ENCODE data around the gene NELFCD. TPM values are rescaled to one million over a fixed set of nuclear protein-coding genes. Genes with fewer than 3 reads are reported as not detected.

NELFCD gene
- polyA plus RNA-seq, 1 experiment: 79.6 TPM

GRCh38 chr20:58991715-58992114, 10.7 kb downstream of the NELFCD start:
- POLR2A ChIA-PET: no interaction called here
- no peak for DNase-seq (ENCODE audit: low read depth)
- TF ChIP-seq CTCF (IDR thresholded peaks at IDR 0.05; ENCODE audit: insufficient read depth, low read depth, low read length): no peak
- CTCF ChIA-PET: no interaction called here
- Histone ChIP-seq H3K36me3 (ENCODE audit: control insufficient read depth, insufficient read depth, low read length) (peaks cover 58% of the 10 kb centered on the region), H3K4me3 (ENCODE audit: low read depth, low read length) (no peak overlapping the region), H3K27me3 (ENCODE audit: control insufficient read depth, insufficient read depth, low read length) (no peaks in the 10 kb centered on the region)

GRCh38 chr20:58992911-58993310, 11.9 kb downstream of the NELFCD start:
- H3K27me3 ChIP-seq (ENCODE audit: control insufficient read depth, insufficient read depth, low read length): no peaks in the 10 kb centered on the region
- ChIA-PET POLR2A (interaction anchor here (0.6 kb wide), 1 partner anchor 353 kb away, joined by 4 read pairs; no protein-coding TSS in a partner anchor), CTCF (interaction anchor here (0.8 kb wide), 1 partner anchor 8 kb away, joined by 3 read pairs; no protein-coding TSS in a partner anchor)
- no peak overlapping the region for H3K4me3 ChIP-seq (ENCODE audit: low read depth, low read length)
- no peak for TF ChIP-seq CTCF (IDR thresholded peaks at IDR 0.05; ENCODE audit: insufficient read depth, low read depth, low read length)
- no peak for DNase-seq (ENCODE audit: low read depth)
- peaks cover 58% of the 10 kb centered on the region for H3K36me3 ChIP-seq (ENCODE audit: control insufficient read depth, insufficient read depth, low read length)

GRCh38 chr20:58993332-58994248, 12.5 kb downstream of the NELFCD start:
- no peak overlapping the region for H3K4me3 ChIP-seq (ENCODE audit: low read depth, low read length)
- no peaks in the 10 kb centered on the region for H3K27me3 ChIP-seq (ENCODE audit: control insufficient read depth, insufficient read depth, low read length)
- ChIA-PET CTCF (interaction anchor here (0.8 kb wide), 1 partner anchor 9 kb away, joined by 3 read pairs; no protein-coding TSS in a partner anchor), POLR2A (interaction anchor here (0.6 kb wide), 1 partner anchor 354 kb away, joined by 4 read pairs; no protein-coding TSS in a partner anchor)
- TF ChIP-seq CTCF (IDR thresholded peaks at IDR 0.05; ENCODE audit: insufficient read depth, low read depth, low read length): no peak
- peaks cover 51% of the 10 kb centered on the region for H3K36me3 ChIP-seq (ENCODE audit: control insufficient read depth, insufficient read depth, low read length)
- no peak for DNase-seq (ENCODE audit: low read depth)

GRCh38 chr20:58994390-58995159, 13.5 kb downstream of the NELFCD start:
- DNase-seq (ENCODE audit: low read depth): no peak
- ChIA-PET CTCF (no interaction called here), POLR2A (no interaction called here)
- no peak for TF ChIP-seq CTCF (IDR thresholded peaks at IDR 0.05; ENCODE audit: insufficient read depth, low read depth, low read length)
- peaks cover 46% of the 10 kb centered on the region for H3K36me3 ChIP-seq (ENCODE audit: control insufficient read depth, insufficient read depth, low read length)
- no peaks in the 10 kb centered on the region for H3K27me3 ChIP-seq (ENCODE audit: control insufficient read depth, insufficient read depth, low read length)
- no peak overlapping the region for H3K4me3 ChIP-seq (ENCODE audit: low read depth, low read length)

All from BJ (cell line).